COLO829 (cell line): ENCODE results near the gene RPS10.

Experiments
- DNase-seq: peaks from one replicate; pipeline ENCODE4 v3.0.0; 2012; ENCODE audit warnings: low spot score

RPS10 gene

GRCh38 chr6:34425498-34426410, at the start of gene RPS10:
Gene RPS10 (minus strand): TSS chr6:34426069. CDS start chr6:34425221, 848 bp downstream.
- peak; percentile 96 for DNase-seq

- DNase-seq, result no peak
These were observed 49.4 kb upstream of the RPS10 start for GRCh38 chr6:34475238-34475682.

GRCh38 chr6:34474754-34475153, 48.9 kb upstream of the RPS10 start:
- DNase-seq, result no peak

GRCh38 chr6:34473967-34474366, 48.1 kb upstream of the RPS10 start:
- no peak for DNase-seq

- DNase-seq, result no peak
These were observed 46.6 kb upstream of the RPS10 start for GRCh38 chr6:34472425-34472824.

- no peak for DNase-seq
These were observed 43.6 kb upstream of the RPS10 start for GRCh38 chr6:34469499-34469898.

- no peak for DNase-seq
These were observed 42.6 kb upstream of the RPS10 start for GRCh38 chr6:34468378-34468892.

GRCh38 chr6:34466242-34467185, 40.6 kb upstream of the RPS10 start:
- DNase-seq, result no peak

- DNase-seq, result no peak
These were observed 39.8 kb upstream of the RPS10 start, which contains the start of gene PACSIN1 for GRCh38 chr6:34465531-34466241. Gene PACSIN1 (plus strand): TSS chr6:34466076. CDS start chr6:34526306, 60,230 bp downstream.

- DNase-seq, result no peak
These were observed 38.0 kb upstream of the RPS10 start for GRCh38 chr6:34463849-34464248.

GRCh38 chr6:34463299-34463698, 37.4 kb upstream of the RPS10 start:
- DNase-seq, result no peak

- DNase-seq, result peak; percentile 53
These were observed 36.7 kb upstream of the RPS10 start for GRCh38 chr6:34462551-34462971.

GRCh38 chr6:34462010-34462409, 36.1 kb upstream of the RPS10 start:
- no peak for DNase-seq

- DNase-seq, result no peak
These were observed 35.1 kb upstream of the RPS10 start for GRCh38 chr6:34460796-34461507.

GRCh38 chr6:34459899-34460593, 34.2 kb upstream of the RPS10 start:
- DNase-seq, result peak; percentile 53

GRCh38 chr6:34457742-34458735, 32.2 kb upstream of the RPS10 start:
- no peak for DNase-seq

- no peak for DNase-seq
These were observed 31.5 kb upstream of the RPS10 start for GRCh38 chr6:34457382-34457741.

GRCh38 chr6:34455831-34456230, 30.0 kb upstream of the RPS10 start:
- DNase-seq, result no peak

GRCh38 chr6:34451192-34451591, 25.3 kb upstream of the RPS10 start:
- no peak for DNase-seq
